Astrocyte (in vitro differentiated cells and primary cell): Measurements from ENCODE around the gene MYPN.
"Not testable (repeated sequence)": the region's sequence is repeated elsewhere in the genome, so short reads cannot be mapped to it uniquely, and the experiment has no call there.

Experiments used
- CTCF ChIP-seq: IDR thresholded peaks from 2 replicates; pipeline ENCODE4 v1.5.1; 2011; ENCODE audit warnings: low read depth, mild to moderate bottlenecking, inconsistent platforms, low read length, moderate library complexity; ENCODE audit not compliant: insufficient read depth
- EZH2 ChIP-seq: IDR thresholded peaks from 2 replicates; pipeline ENCODE4 v1.6.1; 2012; ENCODE audit warnings: mild to moderate bottlenecking, low read length, inconsistent platforms; ENCODE audit not compliant: insufficient read depth

- TF ChIP-seq CTCF, EZH2: not testable (repeated sequence)
These were observed 86.5 kb downstream of the MYPN start for GRCh38 chr10:68195776-68196175.
